ENCODE data around the gene ADARB1.
"Not testable (repeated sequence)": the region's sequence is repeated elsewhere in the genome, so short reads cannot be mapped to it uniquely, and the experiment has no call there.

The ADARB1 gene, protein sequence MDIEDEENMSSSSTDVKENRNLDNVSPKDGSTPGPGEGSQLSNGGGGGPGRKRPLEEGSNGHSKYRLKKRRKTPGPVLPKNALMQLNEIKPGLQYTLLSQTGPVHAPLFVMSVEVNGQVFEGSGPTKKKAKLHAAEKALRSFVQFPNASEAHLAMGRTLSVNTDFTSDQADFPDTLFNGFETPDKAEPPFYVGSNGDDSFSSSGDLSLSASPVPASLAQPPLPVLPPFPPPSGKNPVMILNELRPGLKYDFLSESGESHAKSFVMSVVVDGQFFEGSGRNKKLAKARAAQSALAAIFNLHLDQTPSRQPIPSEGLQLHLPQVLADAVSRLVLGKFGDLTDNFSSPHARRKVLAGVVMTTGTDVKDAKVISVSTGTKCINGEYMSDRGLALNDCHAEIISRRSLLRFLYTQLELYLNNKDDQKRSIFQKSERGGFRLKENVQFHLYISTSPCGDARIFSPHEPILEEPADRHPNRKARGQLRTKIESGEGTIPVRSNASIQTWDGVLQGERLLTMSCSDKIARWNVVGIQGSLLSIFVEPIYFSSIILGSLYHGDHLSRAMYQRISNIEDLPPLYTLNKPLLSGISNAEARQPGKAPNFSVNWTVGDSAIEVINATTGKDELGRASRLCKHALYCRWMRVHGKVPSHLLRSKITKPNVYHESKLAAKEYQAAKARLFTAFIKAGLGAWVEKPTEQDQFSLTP

DNA sequence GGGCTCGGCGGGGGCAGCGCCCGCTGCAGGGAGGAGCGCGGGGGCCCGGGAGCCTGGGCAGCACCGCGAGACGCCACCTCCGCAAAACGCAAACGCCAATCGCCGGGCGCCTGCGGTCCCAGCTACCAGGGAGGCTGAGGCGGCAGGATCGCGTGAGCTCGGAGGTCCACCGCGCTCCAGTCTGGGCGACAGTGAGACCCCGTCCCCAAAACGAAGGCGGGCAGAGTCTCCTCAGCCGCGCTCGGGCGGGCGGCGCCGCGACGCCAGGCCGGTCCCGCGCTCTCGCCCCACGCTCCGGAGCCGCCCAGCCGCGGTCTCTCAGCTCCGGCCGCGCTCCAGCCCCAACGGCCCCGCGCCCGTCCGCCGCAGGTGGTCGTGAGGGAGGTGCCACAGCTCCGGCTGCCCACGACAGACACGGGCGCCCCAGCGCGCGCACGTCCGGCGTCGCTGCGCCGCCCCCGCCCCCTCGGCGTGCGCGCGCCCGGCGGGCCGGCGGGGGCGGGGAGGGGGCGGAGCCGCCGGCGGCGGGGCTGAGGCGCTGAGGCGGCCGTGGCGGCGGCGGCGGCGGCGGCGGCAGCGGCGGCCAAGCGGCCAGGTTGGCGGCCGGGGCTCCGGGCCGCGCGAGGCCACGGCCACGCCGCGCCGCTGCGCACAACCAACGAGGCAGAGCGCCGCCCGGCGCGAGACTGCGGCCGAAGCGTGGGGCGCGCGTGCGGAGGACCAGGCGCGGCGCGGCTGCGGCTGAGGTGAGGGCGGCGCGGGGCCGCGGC lies at the start of gene ADARB1:
TSS of gene ADARB1 (plus strand) at position 533 of the 770 bp plus-strand sequence. CDS start 97,077 bp downstream, outside the sequence.
- peak; percentile 71 for DNase-seq

DNA sequence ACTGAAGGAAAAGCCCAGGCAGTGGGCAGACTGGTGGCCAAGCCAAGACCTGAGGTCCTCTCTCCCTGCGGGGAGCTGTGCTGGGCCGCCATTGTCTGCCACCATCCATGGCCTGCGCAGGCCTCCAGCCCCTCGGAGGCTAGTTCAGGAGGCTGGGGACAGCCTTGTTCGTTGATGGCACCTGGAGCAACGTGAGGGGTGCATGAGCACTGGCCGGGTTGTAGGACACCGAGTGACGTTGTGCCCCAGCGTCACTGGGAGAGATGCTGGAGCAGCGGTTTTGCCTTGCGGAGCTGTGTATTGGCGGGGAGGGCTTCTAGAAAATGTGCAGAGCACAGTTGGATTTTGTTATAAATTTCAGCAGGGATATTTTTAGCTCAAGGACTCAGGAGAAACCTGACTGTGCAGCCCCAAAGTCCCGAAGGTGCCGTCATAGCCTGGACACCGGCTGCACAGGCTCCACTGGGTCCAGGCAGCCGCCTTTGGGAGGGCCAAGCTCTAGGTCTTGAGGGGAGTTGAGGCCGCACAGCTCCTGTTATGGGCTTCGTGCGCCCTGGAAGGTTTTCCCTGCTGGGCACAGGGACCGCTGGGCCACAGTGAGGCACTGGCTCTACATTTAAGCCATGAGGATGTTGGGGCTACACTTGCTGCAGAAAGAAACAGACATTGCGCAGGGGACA lies 48.2 kb upstream of the ADARB1 start:
- no peak for DNase-seq
- no peak for ATAC-seq

More for the DNA sequence above, at the start of gene ADARB1:
- peak; percentile 52 for ATAC-seq

DNA sequence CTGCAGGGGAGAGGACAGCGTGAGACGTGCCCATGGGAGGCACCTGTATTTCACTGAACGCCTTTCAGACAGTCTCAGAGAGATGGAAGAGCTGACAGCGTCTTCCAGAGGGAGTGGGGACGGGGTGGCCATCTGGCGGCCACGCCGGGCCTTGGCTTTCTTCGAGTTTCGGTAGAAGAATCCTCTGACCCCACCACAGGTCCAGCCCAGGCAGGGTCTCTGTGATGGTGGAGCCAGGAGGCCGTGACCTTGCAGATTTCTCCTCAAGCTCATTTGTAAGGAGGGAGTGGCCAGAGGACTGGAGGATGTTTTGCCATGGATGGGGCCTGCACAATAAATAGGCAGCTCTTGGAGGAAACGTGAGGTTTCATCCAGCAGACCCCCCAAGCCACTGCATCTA lies 47.6 kb upstream of the ADARB1 start:
- DNase-seq = no peak
- no peak for ATAC-seq

DNA sequence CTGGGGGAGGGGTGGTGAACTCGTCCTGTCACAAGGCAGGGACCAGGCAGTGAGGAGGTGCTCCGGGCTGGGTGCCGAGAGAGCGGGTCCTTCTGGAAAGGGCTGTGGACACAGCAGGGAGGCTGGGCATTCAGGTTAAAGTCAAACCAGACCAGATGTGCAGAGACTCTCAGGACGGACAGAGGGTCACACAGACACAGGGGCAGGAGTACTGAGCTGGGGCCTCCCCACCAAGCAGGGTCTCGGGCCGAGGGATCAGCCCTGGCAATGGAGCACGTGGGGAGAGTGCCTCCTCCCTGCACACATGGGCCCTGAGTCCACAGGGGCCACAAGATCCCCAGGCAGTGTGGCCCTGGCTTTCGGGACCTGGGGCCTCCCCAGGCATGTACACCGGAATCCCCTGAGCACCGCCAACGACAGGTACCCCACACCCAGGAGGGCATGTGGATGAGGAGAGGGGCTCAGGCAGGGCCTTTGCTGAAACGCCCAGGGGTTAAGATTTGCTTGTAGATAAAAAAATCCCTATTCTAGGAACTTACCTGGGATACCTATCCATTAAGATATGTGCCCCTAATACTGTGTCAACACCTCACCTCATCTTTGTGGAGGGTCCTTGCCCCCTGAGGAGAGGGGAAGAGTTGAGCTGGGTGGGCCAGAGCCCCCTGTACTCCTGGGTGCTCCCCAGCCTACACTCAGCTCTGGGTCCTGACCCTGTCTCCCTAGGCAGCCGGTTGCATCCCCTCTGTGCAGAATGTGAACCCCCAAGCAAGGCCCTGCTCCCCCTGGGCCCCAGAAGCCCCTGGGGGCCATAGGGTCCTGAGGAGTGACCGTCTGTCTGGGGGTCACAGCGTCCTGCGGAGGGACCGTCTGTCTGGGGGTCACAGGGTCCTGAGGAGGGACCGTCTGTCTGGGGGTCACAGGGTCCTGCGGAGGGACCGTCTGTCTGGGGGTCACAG lies 46.9 kb upstream of the ADARB1 start:
- no peak for ATAC-seq
- no peak for DNase-seq

DNA sequence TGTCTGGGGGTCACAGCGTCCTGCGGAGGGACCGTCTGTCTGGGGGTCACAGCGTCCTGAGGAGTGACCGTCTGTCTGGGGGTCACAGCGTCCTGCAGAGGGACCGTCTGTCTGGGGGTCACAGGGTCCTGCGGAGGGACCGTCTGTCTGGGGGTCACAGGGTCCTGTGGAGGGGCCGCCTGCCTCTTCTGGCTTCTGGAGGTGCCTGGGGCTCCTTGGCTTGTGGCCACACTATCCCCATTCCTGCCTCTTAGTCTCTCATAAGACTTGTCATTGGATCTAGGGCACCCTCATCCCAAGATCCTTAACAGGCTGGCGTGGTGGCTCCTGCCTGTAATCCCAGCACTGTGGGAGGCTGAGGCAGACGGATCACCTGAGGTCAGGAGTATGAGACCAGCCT lies 45.7 kb upstream of the ADARB1 start:
- not testable (repeated sequence) for ATAC-seq, DNase-seq

DNA sequence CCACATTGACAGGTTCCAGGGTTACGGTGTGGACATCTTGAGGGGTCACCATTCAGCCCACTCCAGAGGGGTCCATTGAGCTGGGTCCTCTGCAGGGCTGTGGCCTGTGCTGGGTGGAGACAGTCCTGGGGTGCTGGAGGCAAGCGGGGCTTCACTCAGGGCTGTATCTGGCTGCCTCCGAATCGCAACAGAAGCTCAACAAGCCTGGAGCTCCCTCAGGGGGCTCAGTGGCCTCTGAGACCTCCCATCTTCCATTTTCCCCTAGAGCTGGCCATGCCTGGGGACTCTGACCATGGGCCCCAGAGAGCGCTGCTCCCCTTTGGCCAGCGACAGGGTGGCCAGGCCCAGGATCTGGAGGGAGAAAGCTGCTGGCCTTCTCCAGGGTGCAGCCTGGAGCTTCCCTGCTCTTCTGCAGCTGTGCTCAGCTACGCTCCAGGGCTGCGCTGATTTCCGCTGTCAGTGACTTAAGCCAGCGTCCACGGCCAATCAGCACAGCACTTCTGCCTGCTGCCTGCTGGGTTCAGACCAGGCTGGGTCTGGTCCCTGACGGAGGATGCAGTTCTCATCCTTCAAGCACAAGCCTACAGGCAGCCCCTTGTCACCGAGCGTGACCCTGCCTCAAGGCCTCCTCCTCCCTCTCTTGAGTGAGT lies 45.0 kb upstream of the ADARB1 start:
- ATAC-seq (peak; percentile 30), DNase-seq (no peak)

DNA sequence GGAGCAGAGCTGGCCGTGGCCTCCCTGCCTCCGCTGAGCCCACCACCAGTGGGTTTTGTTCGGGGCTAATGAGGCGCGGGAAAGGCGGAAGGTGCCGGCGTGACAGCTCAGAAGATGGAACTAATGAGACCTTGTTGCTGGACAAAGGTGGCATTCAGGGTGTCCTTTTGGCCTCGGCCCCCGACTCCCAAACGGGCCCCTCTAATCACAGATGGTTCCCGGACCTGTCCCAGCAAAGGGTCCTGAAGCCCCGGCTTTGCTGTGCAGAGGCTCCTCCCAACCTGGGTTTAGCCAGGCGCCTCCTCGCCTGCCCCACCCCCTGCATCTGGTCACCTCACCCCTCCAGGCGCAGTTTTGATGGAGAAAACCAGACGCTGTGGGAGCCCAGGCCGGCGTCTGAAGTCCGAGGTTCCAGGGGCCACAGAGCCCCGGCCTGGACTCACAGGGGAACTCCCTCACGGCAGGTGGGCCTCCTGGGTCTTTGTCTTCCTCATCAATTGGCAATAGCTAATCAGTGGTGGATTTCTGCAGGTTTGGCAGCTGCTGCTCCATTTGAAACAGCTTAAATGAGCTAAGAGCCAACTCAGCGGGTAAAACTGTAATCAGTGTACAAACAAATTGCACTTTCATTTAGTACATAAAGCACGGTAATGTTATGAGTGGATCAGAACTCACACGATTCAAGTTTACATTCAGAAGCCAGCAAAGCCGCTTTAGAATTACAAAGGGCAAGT lies 44.3 kb upstream of the ADARB1 start:
- DNase-seq = no peak
- no peak for ATAC-seq

DNA sequence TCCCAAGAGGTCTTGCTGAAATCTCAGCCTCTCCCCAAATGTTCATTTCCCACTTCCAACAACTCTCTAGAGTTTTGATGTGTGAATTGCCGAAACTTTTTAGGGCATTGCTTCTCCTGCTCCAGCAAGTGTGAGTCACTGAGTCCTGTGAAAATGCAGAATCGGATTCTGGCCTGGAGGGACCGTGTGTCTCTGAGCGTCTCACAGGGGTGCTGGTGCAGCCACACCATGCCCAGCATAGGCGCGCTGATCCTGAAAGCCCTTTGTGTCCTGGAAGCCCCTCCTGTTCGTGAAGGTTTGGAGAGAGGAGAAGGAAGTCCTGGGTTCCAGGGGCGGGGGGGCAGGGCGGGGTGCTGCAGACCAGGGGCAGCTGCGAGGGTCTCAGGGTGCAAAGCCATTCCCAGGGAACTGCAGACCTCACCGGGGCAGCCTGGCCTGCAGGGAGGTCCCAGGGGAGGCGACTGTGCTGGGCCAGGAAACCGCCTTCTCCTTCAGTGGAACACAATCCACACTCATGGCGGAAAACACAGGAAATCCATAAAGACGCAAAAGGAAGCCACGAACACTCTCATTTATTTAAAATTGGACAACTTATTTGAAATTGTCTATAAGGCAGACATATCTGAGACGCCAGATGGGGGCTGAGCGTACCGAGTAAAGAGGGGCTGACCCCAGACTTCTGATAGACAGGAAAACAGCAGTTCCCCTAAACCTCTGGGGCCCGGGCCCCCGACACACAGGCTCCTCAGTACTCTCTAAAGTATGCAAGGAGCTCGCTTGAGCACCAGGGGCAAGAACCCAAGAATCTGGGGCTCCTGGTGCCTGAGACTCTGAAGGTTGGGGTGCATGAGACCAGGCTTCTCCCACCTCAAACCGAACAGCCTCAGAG lies 43.5 kb upstream of the ADARB1 start:
- no peak for DNase-seq
- no peak for ATAC-seq

DNA sequence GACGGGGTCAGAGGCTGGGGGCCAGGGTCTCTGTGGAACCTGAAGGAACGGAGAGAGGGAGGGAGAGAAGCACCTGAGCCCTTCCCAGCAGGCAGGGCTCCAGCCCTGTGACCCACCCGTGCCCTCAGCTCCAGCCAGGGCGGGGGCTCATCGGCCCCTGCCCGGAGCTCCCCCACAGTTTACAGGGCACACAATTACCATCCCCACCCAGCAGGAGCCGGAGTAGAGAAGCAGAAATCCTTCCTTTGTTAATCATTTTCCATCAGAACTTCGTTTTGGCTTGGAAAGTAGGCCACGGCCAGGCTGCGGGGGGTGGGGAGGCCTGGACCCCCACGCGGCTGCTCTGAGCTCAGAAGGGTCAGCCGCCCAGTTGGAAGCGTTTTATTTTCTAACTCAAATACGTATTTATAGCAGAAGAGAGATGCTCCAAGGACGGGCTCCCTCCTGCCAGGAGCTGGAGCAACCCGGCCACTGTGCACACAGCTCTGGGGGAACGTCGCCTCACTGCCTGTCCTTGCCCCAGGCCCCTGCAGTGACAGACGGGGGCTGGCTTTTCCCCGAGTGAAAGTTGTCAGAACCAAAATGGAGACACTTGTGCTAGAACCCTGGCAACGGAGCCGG lies 42.7 kb upstream of the ADARB1 start:
- no peak for DNase-seq
- no peak for ATAC-seq

DNA sequence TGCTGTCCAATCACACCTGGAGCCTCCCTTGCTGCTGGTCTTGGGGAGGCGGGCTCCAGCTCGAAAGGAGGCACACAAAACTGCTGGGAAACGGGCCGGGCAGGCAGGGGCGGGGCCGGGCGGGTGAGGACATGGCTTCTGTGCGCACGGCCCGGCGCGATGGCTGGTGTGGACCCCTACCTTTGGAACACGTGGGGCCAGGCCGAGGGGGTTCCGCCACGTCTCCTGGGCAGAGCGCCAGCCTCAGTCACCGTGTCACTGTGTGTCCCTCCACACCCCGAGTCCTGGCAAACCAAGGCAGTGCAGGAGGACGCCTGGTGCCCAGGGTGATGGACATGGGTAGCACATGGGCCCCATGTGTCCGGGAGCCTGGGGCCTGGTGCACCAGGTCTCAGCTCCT lies 42.0 kb upstream of the ADARB1 start:
- ATAC-seq (no peak), DNase-seq (no peak)

DNA sequence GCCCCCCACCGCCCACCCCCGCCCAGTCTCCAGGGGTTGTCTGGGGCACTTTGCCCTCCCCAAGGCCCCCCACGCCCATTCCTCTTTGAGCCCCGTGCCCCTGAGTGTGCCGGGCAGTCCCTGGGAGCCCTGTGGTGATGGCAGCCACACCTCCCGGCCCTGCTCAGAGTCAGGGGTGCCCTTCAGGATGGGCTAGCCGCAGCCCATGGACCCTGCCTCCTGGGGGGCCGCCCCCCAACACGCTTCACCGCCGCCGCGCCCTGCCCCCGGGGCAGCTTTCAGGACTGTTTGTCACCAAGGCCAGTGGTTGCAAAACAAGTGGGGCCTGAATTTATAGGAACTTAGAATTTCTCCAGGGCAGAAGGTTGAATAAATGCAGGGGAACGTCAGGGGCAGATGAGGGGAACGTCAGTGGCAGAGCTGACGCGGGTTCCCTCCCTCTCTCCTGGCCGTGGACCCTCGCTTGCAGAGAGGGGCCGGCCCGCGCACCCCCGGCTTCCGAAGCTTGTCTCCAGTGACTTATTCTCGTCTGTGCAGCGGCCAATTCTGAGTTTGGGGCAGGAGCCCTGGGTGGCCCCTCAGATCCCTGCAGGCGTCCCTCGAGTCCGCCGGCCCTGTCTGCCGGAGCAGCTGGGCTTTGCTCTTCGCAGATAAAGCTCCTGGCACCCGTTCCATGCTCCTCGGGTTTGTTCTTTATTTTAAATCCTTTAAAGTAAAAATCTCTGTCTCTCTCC lies 41.2 kb upstream of the ADARB1 start:
- ATAC-seq (no peak), DNase-seq (no peak)

DNA sequence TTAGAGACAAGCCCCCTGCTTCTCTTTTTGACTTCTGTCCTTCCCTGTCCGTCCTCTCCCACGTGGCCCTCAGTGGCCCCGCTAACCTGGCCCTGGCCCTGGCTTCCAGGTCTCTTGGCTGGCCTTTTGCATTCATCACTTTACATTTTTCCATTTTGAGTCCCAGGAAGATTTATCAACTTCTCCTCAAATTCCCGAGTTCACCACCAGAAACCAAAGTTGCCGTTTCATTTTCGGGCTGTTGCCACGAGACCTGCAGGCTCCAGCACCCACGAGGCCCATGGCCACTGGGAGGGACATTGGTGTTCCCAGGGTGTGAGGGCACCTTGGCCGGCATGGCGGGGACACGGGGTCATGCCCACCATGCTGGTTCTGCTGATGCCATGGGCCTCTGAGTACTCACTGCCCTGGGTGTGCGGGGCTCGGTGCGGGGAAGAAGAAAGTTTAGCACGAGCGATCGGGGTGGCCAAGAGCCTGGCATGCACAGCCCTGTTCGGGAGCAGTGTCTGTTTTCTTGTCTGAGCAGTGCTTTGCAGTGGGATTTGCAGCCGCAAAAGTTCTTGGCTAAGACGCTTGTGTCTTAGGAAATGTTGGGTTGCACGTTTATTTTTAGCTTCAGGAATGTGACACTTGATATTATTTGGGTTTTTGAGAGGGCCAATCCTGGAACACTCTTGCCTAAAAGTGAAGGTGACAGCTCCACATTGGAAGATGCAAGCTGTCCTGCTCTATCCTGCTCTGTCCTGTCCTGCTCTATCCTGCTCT lies 40.4 kb upstream of the ADARB1 start:
- ATAC-seq = no peak
- no peak for DNase-seq

DNA sequence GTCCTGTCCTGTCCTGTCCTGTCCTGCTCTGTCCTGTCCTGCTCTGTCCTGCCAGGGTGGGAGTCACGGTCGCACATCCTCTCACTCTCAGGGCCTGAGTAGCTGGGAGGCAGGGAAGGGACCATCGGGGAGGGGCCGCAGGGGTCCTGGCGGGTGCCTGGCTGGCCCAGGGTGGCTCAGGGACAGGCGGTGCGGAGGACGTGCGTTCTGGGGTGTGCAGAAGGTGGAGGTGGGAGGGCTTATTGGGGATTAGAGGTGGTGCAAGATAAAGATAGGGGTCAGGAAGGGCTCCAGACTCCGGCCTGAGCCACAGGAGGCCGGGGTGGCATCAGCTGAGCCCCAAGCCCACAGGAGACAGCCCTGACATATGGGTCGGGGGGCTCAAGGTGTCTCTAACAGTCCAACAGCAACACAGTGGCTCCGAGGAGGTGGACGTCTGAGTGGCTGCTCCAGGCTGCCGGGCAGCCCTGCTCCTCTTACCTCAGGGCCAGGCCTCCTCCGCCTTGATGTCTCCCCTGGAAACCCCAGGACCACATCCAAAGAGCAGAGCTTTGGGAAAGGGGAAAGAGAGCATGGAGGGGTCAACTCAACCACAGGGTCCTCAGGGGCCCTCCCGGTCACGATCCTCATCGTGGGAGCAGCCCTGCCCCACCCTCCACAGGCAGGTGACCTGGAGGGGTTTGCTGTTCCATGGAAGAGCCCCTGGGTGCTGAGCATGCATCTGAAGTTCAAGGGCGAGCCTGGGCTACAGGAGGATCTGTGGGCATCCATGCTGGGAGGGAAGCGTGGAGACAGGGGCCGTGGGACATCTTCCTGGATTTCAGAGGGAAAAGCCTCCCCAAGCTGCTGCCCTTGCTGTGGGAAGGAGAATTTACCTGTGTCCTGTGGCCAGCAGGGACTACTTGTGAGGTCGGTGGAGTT lies 39.6 kb upstream of the ADARB1 start:
- DNase-seq = no peak
- ATAC-seq = no peak

DNA sequence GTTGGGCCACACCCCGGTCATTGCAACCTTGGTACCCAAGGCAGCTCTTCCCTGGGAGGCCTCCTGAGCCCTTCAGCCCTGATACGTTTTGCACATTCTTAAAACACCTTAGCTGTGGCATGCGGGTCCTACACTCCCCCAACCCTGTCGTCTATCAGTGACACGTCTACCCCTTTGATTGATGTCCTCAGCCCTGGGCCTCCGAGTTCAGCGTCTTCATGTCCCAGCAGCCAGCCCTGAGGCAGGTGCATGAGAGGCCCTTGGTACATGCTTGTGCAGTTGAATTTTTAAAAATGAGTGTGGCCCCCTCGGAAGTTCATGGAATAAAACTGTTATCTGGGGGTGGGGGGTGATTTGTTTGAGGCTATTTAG lies 38.9 kb upstream of the ADARB1 start:
- no peak for DNase-seq
- no peak for ATAC-seq

DNA sequence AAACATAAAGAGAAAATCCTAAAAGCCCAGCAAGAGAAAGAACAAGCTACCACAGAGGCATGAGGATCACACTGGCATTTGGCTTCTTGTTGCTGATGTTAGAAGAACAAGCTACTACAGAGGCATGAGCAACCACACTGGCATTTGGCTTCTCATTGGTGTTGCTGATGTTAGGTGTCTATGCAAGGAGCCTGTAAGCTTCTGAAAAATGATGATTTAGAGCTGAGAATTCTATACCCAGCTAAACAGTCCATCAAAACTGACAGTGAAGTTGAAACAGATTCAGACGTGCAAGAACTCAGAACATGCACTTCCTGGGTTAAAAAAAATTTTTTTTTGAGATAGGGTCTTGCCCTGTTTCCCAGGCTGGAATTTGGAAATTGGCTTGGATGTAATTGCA lies 37.8 kb upstream of the ADARB1 start:
- DNase-seq = no peak
- ATAC-seq = no peak

DNA sequence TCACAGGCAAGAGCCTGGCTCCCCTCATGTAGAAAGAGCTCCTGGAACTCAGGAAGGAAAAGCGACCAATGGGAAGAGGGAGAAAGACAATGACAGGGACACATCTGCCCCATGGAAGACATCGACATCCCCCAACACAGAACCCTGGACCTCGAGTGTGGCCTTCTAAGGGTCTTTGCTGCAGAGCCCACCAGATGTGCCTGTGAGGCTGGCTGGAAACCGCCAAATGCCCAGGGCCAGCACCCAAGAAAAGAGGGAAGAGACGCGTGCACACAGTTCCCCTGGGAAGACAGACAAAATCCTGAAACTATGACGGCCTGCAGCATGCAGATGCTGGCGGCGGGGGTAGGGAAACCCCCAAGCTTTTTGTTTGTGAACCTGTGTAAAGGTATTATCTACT lies 36.4 kb upstream of the ADARB1 start:
- DNase-seq = no peak
- no peak for ATAC-seq

All from stimulated activated naive CD8-positive, alpha-beta T cell treated with anti-CD3 and anti-CD28 coated beads, Interleukin-15, Interleukin-2, amounts not matched to agents 100 U/mL and 50 U/mL, for 24 hours (primary cell).